GM19467 (cell line): Measurements from ENCODE around the gene HECTD1.
"Not testable (repeated sequence)": the region's sequence is repeated elsewhere in the genome, so short reads cannot be mapped to it uniquely, and the experiment has no call there.

Experiments
- ATAC-seq: cut with Tn5 transposase; IDR thresholded peaks from one replicate; pipeline ENCODE4 v1.9.1; 2021; ENCODE audit warnings: mild to moderate bottlenecking, moderate library complexity; ENCODE audit not compliant: unreplicated experiment

HECTD1 gene

DNA sequence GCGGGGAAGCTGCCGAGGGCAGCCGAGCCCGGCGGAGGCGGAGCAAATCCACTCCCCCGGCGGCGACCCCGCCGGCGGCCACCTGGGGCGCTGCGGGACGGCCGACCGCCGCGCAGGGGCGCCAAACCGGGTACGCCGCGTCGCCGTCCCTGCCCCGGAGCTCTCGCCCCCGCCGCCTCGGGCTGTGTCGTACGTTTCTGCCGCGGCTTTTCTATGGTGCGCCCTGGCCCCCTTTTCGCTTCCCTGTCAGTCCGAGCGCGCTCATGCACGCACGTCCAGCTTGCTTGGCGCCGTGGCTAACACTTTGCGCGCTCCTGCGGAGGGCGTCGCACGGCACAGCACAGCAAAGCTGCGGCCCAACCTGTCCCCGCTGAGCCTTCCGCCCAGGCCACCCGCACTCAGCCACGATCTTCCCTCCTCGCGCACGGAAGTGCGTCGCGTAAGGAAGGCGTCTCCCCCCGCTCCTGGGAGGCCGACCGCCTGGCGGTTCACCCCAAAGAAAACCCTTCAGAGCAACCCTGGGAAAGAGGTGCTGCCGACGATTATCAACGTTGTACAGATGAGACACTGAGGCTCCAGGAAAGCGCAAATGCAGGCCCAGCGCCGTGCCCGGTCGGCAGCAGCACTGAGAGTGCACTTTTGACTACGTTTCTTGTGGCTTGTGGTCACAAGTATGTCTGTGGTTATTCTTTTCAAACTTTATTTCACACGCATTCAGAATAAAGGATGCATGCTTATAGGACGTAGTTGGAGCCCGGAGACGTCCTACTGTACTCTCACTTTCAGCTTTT lies at the start of gene HECTD1:
Gene HECTD1, minus strand, starts transcription at position 39 of the 791 bp plus-strand sequence. CDS start 1,857 bp downstream, outside the sequence.
- ATAC-seq: peak; percentile 69

DNA sequence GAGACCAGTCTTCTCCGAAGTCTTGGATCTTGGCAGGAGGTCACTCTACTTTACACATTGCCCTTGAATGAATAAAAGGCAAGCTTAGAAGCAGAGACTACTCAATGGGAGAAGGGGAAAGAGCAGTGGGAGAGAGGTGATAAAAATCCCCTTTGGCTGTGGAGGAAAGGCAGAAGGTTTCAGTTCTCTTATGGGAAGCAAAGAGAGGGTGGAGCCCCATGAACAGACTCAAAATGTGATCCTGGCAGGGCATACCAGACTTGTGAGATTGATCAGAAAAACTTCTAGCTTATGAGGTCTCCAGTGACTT lies 49.6 kb upstream of the HECTD1 start:
- ATAC-seq: no peak

DNA sequence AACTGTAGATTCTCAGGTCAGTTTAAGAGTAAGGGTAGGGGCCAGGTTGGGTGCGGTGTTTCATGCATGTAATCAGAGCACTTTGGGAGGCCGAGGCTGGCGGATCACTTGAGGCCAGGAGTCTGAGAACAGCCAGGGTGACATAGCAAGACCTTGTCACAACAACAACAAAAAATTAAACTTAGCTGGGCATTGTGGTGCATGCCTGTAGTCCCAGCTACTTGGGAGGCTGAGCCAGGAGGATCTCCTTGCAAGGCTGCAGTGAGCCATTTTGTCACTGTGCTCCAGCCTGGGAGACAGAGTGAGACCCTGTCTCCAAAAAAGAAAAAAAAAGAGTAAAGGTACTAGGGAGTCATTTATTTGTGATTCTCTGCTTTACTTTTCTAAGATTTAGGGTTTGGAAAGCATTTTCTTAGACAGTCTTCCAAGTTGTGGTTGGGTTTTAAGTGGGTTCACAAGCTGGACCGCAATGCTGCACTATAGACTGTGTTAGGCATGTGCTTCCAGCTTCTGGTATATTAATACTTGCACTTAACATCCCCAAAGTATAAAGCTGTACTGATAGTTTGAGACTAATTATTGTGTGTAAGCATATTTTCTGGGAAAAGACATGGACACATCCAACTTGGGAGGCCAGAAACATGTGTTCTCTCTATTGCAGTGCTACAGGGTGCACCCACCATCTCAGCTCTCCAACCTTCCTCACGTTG lies 49.1 kb upstream of the HECTD1 start:
- ATAC-seq: no peak

DNA sequence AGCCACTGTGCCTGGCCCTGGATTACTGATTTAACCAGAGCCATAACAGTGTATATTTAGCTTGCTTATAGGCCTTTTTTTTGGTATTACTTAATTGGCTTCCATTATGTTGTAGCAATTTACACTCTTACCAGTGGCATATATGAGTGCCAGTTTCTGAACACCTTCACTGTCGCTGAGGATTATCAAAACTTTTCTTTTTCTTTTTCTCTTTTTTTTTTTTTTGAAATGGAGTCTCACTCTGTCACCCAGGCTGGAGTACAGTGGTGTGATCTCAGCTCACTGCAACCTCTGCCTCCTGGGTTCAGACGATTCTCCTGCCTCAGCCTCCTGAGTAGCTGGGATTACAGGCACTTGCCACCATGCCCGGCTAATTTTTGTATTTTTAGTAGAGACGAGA lies 48.3 kb upstream of the HECTD1 start:
- not testable (repeated sequence) for ATAC-seq

DNA sequence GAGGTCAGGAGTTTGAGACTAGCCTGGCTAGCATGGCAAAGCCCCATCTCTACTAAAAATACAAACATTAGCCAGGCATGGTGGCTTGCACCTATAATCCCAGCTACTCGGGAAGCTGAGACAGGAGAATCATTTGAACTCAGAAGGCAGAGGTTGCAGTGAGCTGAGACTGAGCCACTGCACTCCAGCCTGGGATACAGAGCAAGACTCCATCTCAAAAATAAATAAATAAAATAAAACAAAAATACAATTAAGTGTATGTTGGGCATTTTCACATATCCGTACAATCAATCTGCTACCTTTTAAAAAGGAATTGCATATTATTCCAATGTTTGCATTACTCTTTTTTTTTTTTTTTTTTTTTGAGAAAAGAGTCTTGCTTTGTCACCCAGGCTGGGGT lies 47.7 kb upstream of the HECTD1 start:
- no peak for ATAC-seq

DNA sequence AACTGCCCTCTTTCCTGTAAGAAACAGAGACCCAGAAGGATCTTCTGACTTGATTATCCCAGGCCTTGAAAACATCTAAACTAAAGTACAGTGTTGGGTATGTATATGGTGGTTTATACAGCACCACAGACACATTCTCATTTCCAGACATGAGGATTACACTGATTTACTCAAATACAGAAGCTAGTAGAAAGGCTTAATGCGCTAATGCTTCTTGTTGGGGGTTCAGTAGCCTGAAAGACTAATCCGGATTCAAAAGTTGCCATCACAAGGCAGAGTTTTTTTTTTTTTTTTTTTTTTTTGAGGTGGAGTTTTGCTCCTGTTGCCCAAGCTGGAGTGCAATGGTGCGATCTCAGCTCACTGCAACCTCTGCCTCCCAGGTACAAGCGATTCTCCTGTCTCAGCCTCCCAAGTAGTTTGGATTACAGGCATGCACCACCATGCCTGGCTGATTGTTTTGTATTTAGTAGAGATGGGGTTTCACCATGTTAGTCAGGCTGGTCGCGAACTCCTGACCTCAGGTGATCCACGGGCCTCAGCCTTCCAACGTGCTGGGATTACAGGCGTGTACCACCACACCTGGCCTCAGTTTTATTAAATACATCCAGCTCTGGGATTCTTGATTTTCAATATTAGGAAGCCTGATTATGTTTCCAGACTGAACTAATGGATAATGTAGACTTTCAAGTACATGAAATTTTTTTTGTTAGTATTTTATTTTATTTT lies 46.3 kb upstream of the HECTD1 start:
- no peak for ATAC-seq

DNA sequence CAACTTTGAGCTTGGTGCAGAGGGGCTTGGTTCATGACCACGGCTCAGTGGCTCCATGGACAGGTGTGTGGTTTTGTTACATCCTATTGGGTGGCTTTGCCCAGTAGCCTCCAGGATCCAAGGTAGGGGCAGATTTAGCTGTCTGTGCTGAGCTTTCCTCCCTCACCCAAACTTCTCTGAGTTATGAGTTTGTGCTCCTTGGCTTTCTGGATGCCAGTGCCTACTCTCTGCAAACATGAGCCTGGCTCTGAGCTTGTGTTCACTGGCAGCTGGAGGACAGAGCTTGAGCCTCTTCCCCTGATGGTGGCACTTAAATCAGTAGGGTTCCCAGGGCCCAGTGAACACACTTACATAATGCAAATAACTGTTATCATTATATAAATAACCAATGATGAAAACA lies 45.3 kb upstream of the HECTD1 start:
- no peak for ATAC-seq

DNA sequence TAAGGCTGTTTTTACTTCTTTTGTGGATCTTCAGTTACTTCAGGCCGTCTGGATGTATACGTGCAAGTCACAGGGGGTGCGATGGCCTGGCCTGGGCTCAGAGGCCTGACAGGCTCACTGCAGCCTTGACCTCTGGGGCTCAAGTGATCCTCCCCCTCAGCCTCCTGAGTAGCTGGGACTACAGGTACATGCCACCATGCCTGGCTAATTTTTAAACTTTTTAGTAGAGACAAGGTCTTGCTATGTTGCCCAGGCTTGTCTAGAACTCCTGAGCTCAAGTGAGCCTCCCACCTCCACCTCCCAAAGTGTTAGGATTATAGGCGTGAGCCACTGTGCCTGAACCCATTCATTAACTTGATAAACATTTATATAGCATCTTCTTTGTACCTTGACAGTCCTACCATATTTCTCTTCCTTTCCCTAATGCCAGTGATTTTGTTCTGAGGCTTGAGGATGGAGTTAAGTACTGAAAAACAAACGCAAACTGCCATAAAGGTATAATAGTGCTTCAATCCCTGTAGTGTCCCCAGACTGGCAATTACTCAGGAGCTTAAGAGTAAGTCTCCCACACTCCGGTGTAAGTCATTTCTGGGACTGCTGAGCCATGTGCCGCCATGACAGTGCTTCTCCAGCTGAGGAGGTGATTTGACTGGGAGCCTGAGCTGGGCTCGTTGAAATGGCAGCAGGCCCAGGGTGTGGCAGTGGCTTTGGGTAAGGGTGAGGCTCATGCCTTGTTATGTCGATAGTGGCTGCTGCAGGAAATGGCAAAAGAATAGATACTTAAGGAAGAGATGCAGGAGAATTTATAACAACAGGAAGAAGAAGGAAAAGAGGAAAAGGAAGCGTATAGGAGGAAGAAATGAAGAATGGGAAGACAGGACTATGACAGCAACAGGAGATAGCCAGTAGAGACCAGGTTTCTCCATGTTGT lies 43.7 kb upstream of the HECTD1 start:
- no peak for ATAC-seq

DNA sequence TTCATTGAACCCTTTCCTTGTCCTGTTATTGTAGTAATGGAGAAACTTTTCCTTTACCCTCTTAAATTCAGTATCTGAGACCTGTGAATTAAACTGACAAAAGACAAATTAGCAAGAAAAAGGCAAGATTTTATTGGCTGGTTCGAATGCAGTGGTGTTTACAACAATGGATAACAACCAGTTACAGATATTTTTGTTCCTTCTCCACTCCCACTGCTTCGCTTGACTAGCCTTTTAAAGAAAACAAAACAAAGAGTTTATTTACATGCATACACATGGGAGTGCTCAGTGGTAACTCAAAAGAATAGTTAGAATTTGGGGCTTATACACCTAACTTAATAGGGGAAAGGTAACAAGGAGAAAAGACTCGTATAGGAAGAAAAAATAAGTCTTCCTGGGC lies 37.0 kb upstream of the HECTD1 start:
- no peak for ATAC-seq

DNA sequence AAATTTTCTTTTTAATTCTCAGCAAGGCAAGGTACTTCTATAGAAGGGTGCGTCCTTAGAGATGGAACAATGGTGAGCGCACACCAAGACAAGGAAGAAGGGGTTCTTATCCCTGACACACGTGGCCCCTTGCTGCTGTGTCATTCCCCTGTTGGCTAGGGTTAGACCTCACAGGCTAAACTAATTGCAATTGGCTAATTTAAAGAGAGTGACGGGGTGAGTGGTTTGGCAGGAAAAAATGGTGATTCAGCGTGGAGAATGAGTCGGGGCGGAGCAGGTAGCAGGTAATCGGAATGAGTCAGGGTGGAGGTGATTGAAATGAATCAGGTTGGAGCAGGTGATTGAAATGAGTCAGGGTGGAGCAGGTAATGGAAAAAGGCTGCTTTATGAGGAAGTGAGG lies 36.3 kb upstream of the HECTD1 start:
- ATAC-seq: no peak

DNA sequence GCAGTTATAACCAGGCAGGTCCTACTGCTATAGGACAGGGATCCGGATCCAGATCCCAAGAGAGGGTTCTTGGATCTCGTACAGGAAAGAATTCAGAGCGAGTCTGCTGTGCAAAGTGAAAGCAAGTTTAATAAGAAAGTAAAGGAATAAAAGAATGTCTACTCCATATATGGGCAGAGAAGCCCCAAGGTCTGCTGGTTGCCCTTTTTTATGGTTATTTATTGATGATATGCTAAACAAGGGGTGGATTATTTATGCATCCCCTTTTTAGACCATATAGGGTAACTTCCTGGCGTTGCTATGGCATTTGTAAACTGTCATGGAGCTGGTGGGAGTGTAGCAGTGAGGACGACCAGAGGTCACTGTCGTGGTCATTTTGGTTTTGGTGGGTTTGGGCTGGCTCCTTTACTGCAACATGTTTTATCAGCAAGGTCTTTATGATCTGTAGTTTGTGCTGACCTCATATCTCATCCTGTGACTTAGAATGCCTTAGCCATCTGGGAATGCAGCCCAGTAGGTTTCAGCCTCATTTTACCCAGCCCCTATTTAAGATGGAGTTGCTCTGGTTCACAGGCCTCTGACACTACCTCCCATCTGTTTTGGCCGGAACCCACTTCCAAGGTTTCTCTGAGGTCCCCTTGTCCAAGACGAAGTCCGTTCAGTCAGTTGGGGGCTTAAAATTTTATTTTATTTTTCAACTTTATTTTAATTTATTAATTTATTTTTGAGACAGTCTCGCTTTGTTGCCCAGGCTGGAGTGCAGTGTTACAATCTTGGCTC lies 34.8 kb upstream of the HECTD1 start:
- ATAC-seq: not testable (repeated sequence)

DNA sequence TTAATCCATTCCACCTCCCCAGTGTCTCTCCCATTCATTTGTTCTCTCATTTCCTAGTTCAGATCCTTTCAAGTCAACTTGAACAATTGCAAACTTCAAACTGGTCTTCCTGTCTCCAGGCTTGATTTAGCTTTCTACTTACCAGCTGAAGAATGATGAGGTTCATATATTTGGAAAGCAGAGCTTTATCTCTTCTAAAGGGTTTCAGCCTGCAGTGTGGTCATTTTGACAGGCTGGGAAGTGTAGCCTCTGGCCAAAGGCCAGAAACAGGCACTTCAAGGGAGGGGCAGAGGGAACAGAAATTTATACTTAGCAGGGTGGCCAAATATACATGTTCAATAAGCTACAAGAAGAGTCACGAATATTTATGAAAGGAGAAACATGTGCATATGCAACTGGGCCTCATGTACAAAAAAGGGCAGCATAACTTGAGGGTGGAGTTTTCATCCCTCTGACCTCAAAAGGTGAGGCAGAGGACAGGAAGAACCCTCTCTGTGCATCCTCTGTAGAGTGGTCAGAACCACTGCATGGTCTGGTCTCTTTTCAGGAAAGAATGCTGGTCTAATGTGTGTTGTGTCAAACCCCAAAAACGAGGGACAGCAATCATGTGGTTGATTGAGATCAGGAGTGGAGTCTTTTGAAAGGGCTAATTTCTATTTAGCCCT lies 34.0 kb upstream of the HECTD1 start:
- no peak for ATAC-seq

DNA sequence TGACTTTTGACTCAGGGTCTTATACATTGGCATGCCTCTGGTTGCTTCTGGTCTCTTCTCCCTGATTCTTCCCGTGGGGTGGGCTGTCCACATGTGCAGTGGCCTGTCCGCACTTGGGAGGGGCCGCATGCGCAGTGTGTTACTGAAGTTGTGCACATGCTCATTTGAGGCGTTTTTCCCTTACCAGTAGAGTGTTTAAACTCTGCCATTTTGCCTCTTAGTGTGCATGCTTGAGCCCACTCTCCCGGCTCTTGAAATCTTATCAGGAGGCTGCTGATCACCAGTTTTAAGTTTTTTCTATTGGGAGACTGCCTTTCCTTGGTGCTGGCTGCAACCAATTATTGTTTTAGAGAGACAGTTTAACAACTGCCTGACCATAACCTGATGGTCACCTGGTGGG lies 32.1 kb upstream of the HECTD1 start:
- no peak for ATAC-seq

DNA sequence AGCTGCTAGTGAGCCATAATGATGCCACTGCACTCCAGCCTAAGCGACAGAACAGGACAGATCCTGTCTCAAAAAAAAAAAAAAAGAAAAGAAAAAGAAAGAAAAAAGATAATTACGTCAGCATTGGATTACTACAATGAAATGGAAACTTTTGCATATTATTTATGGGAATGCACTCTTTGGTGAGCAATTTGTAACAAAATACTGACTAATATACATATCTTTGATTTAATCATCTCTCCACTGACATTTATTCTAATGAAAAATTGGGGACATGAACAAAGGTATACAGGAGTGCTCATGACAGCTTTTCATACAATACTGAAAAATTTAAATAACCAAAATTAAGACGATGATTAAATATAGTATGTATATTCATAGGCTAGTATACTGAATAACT lies 27.9 kb upstream of the HECTD1 start:
- no peak for ATAC-seq

DNA sequence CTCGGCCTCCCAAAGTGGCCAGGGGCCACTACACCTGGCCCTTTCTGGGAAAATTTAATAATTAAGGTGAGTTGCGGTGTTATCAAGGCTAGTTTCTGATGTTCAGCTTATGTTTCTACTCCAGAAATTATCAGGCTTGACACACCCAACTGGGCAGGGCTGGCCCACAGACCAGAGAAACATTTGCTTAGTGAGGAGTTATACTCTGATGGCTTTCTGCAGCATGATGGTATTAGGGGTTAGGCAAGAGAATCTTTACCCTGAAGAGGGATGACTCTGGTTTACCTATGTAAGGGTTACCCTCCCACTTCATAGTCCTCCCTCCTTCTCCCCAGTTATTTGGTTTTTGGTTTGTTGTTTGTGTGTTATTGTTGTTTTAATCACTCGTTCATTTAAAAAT lies 24.5 kb upstream of the HECTD1 start:
- no peak for ATAC-seq

DNA sequence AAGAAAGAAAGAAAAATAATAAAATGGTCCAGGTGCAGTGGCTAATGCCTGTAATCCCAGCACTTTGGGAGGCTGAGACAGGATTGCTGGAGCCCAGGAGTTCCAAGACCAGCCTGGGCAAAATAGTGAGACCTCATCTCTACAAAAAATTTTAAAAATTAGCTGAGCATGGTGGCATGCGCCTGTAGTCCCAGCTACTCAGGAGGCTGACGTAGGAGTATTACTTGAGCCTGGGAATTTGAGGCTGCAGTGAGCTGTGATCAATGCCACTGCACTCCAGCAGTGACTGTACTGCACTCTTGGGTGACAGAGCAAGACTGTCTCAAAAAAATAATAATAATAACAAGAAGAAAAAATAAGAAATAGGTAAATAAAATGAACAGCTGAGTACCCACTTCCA lies 23.7 kb upstream of the HECTD1 start:
- not testable (repeated sequence) for ATAC-seq

DNA sequence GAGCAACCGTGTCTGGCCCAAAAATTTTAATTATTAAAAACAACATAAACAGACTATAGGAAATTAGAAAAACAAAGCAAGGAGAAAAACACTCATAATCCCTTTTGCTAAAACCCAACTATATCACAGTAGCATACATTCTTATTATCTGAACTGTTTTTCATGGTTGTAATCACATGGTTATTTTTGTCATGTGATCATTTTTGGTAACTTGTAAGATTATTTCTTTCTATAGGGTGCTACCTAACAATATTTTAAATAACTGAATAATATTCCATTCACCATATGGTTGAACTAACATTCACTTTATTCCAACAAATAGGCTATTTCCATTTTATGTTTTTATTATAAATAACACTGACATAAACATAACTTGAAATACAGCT lies 23.0 kb upstream of the HECTD1 start:
- no peak for ATAC-seq

DNA sequence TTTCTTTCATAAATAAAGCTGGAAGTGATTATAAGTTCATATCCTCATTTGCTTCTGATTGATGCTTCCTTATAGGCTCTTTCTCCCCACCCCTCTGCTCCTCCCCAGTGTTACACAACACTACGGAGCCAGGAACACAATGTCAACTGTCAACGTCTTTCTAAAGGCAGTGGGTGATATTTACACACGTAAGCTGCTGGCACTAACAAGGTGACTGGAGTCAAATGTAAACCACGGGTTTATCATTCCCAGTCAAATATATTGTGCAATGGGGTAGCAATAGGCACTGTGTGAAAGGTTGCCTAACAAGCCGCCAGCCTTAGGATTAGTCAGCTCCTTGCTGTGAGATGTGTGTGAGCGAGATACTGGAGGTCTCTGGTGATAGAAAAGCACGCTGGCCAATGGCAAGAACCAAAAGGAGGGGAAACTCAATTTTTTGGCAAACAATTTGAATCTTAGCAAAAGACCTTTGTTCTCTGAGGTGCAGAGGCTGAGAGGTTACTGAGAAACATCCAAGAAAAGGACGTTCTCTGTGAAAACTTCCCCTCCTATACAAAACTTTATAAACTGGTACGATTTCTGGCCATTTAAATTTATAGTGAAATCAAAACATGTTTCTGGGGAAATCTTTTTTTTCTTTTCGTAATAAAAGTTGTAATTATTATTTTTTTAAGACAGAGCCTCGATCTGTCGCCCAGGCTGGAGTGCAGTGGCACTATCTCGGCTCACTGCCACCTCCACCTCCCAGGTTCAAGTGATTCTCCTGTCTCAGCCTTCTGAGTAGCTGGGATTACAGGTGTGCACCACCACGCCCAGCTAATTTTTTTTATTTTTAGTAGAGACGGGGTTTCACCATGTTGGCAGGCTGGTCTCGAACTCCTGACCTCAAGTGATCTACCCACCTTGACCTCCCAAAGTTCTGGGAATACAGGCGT lies 22.3 kb upstream of the HECTD1 start:
- ATAC-seq: no peak

DNA sequence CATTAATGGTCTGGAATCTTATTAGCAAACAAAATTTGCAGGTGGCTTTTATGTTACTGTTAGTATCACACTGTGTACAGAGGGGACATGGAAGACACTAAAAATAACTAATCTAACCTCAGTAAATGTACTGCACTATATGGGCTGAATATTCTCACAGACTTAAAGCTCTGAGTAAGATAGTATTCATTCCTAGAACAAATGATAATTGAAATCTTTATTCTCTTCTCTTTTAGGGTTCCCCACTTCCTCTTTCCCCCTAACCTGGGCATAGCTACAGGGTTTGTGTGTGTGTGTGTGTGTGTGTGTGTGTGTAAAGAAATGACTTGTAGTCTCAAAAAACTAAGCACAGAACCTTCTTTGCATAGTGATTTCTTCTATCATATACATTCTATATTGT lies 21.4 kb upstream of the HECTD1 start:
- peak; percentile 73 for ATAC-seq
